ENCODE data around the gene NELFE. TPM values are rescaled to one million over a fixed set of nuclear protein-coding genes. Genes with fewer than 3 reads are reported as not detected.

Gene NELFE
- total RNA-seq, 1 experiment from 2014 or later: 73.8 TPM

DNA sequence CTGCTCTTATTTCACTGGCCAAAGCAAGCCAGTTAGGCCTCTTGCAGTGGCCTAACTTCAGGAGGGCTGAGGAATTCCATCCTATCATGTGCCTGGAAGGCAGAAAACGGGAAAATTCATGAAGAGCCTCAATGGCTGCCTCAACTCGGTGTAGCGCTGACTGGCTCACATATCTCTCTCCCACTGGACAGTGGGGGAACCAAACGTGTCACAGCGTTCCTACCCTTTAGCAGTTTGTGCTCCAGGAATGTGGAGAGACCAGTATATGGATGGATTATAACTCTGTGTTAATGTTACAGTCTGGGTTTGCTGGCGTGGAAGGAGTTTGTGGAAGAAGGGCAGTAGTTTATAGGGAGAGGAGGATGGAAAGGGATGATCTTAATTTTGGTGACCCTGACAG is 43.0 kb downstream of the NELFE start:
- Mint-ChIP-seq H3K4me3 (no peak overlapping the region), H3K27me3 (ENCODE audit: low read depth) (no peaks in the 10 kb centered on the region; the same call in 1 of the 2 replicates), H3K36me3 (no peaks in the 10 kb centered on the region), H3K27ac (no peak overlapping the region), H3K4me1 (no peaks in the 10 kb centered on the region), H3K9me3 (peaks cover 5% of the 10 kb centered on the region; the same call in 1 of the 2 replicates)
- no peak for ATAC-seq
- TF ChIP-seq ESRRA (CRISPR knock-in tag; IDR thresholded peaks at IDR 0.05; ENCODE audit: borderline replicate concordance) (no peak), ZNF138 (CRISPR knock-in tag; conservative IDR thresholded peaks at IDR 0.05) (no peak), ZNF416 (CRISPR knock-in tag; IDR thresholded peaks at IDR 0.05) (no peak), RELA (CRISPR knock-in tag; IDR thresholded peaks at IDR 0.05; ENCODE audit: borderline replicate concordance) (no peak), CREM (CRISPR knock-in tag; IDR thresholded peaks at IDR 0.05) (no peak), ZNF423 (CRISPR knock-in tag; IDR thresholded peaks at IDR 0.05) (no peak)
- TF ChIP-seq, protein P1, sequence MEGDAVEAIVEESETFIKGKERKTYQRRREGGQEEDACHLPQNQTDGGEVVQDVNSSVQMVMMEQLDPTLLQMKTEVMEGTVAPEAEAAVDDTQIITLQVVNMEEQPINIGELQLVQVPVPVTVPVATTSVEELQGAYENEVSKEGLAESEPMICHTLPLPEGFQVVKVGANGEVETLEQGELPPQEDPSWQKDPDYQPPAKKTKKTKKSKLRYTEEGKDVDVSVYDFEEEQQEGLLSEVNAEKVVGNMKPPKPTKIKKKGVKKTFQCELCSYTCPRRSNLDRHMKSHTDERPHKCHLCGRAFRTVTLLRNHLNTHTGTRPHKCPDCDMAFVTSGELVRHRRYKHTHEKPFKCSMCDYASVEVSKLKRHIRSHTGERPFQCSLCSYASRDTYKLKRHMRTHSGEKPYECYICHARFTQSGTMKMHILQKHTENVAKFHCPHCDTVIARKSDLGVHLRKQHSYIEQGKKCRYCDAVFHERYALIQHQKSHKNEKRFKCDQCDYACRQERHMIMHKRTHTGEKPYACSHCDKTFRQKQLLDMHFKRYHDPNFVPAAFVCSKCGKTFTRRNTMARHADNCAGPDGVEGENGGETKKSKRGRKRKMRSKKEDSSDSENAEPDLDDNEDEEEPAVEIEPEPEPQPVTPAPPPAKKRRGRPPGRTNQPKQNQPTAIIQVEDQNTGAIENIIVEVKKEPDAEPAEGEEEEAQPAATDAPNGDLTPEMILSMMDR (IDR thresholded peaks at IDR 0.05): no peak
- ChIA-PET POLR2A (no interaction called here), CTCF (interaction anchor here (2.2 kb wide), 1 partner anchor 9 kb away, joined by 5 read pairs; no protein-coding TSS in a partner anchor)
- DNase-seq (ENCODE audit: low spot score): no peak

DNA sequence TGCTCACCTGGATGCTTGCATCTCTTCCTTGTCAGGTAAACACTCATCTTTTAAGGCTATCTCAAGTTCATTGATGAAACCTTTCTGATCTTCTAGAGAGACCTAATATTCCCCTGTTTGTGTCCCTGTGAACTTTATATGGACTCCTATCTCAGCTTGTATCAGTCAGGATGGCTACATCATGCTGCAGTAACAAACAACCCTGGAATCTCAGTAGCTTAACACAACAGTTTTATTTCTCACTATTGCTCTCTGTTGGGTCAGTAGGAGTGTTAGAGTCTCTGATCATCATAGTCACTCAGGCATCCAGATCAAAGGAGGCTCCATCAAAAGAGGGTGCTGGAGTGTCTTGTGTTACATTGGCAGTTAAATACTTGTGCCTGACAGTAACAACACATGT is 43.4 kb downstream of the NELFE start:
- H3K27ac Mint-ChIP-seq: no peak overlapping the region
- no peak for ATAC-seq
- POLR2A ChIA-PET: no interaction called here
- DNase-seq (ENCODE audit: low spot score): no peak
- no peaks in the 10 kb centered on the region for H3K36me3 Mint-ChIP-seq
- H3K4me3 Mint-ChIP-seq: no peak overlapping the region
- no peaks in the 10 kb centered on the region for H3K4me1 Mint-ChIP-seq
- peaks cover 5% of the 10 kb centered on the region; the same call in 1 of the 2 replicates for H3K9me3 Mint-ChIP-seq
- CTCF ChIA-PET: interaction anchor here (2.2 kb wide), 1 partner anchor 9 kb away, joined by 5 read pairs; no protein-coding TSS in a partner anchor
- H3K27me3 Mint-ChIP-seq (ENCODE audit: low read depth): no peaks in the 10 kb centered on the region; the same call in none of the 2 replicates
- TF ChIP-seq, protein P2, sequence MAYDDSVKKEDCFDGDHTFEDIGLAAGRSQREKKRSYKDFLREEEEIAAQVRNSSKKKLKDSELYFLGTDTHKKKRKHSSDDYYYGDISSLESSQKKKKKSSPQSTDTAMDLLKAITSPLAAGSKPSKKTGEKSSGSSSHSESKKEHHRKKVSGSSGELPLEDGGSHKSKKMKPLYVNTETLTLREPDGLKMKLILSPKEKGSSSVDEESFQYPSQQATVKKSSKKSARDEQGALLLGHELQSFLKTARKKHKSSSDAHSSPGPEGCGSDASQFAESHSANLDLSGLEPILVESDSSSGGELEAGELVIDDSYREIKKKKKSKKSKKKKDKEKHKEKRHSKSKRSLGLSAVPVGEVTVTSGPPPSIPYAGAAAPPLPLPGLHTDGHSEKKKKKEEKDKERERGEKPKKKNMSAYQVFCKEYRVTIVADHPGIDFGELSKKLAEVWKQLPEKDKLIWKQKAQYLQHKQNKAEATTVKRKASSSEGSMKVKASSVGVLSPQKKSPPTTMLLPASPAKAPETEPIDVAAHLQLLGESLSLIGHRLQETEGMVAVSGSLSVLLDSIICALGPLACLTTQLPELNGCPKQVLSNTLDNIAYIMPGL (CRISPR knock-in tag; IDR thresholded peaks at IDR 0.05): no peak
- TF ChIP-seq ZNF232 (CRISPR knock-in tag; IDR thresholded peaks at IDR 0.05) (no peak), ZNF416 (CRISPR knock-in tag; IDR thresholded peaks at IDR 0.05) (no peak), TEAD4 (CRISPR knock-in tag; IDR thresholded peaks at IDR 0.05) (no peak), ELF4 (CRISPR knock-in tag; IDR thresholded peaks at IDR 0.05; ENCODE audit: low read depth) (no peak), CREM (CRISPR knock-in tag; IDR thresholded peaks at IDR 0.05) (no peak), ZNF423 (CRISPR knock-in tag; IDR thresholded peaks at IDR 0.05) (no peak), OVOL2 (CRISPR knock-in tag; IDR thresholded peaks at IDR 0.05; ENCODE audit: borderline replicate concordance) (no peak), NFYB (CRISPR knock-in tag; conservative IDR thresholded peaks at IDR 0.05; ENCODE audit: low read depth) (no peak), HMGA2 (CRISPR knock-in tag; IDR thresholded peaks at IDR 0.05) (no peak), ZNF671 (CRISPR knock-in tag; IDR thresholded peaks at IDR 0.05) (no peak)
- TF ChIP-seq, protein P3, sequence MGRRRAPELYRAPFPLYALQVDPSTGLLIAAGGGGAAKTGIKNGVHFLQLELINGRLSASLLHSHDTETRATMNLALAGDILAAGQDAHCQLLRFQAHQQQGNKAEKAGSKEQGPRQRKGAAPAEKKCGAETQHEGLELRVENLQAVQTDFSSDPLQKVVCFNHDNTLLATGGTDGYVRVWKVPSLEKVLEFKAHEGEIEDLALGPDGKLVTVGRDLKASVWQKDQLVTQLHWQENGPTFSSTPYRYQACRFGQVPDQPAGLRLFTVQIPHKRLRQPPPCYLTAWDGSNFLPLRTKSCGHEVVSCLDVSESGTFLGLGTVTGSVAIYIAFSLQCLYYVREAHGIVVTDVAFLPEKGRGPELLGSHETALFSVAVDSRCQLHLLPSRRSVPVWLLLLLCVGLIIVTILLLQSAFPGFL (CRISPR knock-in tag; IDR thresholded peaks at IDR 0.05; ENCODE audit: borderline replicate concordance): no peak
- TF ChIP-seq, protein P4, sequence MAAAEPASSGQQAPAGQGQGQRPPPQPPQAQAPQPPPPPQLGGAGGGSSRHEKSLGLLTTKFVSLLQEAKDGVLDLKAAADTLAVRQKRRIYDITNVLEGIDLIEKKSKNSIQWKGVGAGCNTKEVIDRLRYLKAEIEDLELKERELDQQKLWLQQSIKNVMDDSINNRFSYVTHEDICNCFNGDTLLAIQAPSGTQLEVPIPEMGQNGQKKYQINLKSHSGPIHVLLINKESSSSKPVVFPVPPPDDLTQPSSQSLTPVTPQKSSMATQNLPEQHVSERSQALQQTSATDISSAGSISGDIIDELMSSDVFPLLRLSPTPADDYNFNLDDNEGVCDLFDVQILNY (CRISPR knock-in tag; IDR thresholded peaks at IDR 0.05): no peak
- TF ChIP-seq, protein P5, sequence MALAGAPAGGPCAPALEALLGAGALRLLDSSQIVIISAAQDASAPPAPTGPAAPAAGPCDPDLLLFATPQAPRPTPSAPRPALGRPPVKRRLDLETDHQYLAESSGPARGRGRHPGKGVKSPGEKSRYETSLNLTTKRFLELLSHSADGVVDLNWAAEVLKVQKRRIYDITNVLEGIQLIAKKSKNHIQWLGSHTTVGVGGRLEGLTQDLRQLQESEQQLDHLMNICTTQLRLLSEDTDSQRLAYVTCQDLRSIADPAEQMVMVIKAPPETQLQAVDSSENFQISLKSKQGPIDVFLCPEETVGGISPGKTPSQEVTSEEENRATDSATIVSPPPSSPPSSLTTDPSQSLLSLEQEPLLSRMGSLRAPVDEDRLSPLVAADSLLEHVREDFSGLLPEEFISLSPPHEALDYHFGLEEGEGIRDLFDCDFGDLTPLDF (CRISPR knock-in tag; IDR thresholded peaks at IDR 0.05): no peak
- TF ChIP-seq, protein P6, sequence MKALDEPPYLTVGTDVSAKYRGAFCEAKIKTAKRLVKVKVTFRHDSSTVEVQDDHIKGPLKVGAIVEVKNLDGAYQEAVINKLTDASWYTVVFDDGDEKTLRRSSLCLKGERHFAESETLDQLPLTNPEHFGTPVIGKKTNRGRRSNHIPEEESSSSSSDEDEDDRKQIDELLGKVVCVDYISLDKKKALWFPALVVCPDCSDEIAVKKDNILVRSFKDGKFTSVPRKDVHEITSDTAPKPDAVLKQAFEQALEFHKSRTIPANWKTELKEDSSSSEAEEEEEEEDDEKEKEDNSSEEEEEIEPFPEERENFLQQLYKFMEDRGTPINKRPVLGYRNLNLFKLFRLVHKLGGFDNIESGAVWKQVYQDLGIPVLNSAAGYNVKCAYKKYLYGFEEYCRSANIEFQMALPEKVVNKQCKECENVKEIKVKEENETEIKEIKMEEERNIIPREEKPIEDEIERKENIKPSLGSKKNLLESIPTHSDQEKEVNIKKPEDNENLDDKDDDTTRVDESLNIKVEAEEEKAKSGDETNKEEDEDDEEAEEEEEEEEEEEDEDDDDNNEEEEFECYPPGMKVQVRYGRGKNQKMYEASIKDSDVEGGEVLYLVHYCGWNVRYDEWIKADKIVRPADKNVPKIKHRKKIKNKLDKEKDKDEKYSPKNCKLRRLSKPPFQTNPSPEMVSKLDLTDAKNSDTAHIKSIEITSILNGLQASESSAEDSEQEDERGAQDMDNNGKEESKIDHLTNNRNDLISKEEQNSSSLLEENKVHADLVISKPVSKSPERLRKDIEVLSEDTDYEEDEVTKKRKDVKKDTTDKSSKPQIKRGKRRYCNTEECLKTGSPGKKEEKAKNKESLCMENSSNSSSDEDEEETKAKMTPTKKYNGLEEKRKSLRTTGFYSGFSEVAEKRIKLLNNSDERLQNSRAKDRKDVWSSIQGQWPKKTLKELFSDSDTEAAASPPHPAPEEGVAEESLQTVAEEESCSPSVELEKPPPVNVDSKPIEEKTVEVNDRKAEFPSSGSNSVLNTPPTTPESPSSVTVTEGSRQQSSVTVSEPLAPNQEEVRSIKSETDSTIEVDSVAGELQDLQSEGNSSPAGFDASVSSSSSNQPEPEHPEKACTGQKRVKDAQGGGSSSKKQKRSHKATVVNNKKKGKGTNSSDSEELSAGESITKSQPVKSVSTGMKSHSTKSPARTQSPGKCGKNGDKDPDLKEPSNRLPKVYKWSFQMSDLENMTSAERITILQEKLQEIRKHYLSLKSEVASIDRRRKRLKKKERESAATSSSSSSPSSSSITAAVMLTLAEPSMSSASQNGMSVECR (CRISPR knock-in tag; IDR thresholded peaks at IDR 0.05; ENCODE audit: borderline replicate concordance): no peak
- TF ChIP-seq, protein P7, sequence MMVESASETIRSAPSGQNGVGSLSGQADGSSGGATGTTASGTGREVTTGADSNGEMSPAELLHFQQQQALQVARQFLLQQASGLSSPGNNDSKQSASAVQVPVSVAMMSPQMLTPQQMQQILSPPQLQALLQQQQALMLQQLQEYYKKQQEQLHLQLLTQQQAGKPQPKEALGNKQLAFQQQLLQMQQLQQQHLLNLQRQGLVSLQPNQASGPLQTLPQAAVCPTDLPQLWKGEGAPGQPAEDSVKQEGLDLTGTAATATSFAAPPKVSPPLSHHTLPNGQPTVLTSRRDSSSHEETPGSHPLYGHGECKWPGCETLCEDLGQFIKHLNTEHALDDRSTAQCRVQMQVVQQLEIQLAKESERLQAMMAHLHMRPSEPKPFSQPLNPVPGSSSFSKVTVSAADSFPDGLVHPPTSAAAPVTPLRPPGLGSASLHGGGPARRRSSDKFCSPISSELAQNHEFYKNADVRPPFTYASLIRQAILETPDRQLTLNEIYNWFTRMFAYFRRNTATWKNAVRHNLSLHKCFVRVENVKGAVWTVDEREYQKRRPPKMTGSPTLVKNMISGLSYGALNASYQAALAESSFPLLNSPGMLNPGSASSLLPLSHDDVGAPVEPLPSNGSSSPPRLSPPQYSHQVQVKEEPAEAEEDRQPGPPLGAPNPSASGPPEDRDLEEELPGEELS (CRISPR knock-in tag; IDR thresholded peaks at IDR 0.05): no peak
- TF ChIP-seq, protein P8, sequence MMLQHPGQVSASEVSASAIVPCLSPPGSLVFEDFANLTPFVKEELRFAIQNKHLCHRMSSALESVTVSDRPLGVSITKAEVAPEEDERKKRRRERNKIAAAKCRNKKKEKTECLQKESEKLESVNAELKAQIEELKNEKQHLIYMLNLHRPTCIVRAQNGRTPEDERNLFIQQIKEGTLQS (CRISPR knock-in tag; conservative IDR thresholded peaks at IDR 0.05): no peak
